ENCODE results near the gene FIG4.

DNA sequence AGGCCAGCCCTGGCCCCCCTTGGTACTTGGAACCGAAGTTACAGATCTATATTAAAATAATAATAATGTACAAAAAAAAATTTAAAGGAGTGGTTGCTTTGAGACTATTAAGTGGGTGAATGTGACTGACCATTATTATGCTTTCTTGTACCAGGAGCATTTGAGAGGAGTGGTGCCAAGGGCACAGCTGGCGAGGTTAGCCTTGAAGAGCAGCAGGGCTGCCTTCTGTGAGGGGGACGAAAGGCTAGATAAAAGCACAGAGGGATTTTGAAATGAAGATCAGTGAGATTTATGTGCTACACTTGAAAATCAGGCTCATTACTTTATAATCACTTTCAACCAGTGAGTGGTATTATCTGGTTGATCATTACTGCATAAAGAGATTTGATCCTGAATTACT is 48.6 kb downstream of the FIG4 start:
- TF ChIP-seq, protein P1, sequence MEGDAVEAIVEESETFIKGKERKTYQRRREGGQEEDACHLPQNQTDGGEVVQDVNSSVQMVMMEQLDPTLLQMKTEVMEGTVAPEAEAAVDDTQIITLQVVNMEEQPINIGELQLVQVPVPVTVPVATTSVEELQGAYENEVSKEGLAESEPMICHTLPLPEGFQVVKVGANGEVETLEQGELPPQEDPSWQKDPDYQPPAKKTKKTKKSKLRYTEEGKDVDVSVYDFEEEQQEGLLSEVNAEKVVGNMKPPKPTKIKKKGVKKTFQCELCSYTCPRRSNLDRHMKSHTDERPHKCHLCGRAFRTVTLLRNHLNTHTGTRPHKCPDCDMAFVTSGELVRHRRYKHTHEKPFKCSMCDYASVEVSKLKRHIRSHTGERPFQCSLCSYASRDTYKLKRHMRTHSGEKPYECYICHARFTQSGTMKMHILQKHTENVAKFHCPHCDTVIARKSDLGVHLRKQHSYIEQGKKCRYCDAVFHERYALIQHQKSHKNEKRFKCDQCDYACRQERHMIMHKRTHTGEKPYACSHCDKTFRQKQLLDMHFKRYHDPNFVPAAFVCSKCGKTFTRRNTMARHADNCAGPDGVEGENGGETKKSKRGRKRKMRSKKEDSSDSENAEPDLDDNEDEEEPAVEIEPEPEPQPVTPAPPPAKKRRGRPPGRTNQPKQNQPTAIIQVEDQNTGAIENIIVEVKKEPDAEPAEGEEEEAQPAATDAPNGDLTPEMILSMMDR (conservative IDR thresholded peaks at IDR 0.05; ENCODE audit: low read depth, low read length), result no peak
- TF ChIP-seq POLR2A (IDR thresholded peaks at IDR 0.05; ENCODE audit: low read depth, low read length) (no peak), FOS (IDR thresholded peaks at IDR 0.05; ENCODE audit: low read depth, low read length) (no peak), MAZ (IDR thresholded peaks at IDR 0.05; ENCODE audit: borderline replicate concordance, low read depth, low read length) (no peak), SMC3 (IDR thresholded peaks at IDR 0.05; ENCODE audit: low read depth, low read length) (no peak), MXI1 (IDR thresholded peaks at IDR 0.05; ENCODE audit: borderline replicate concordance, low read depth, low read length) (no peak)
- TF ChIP-seq, protein P2, sequence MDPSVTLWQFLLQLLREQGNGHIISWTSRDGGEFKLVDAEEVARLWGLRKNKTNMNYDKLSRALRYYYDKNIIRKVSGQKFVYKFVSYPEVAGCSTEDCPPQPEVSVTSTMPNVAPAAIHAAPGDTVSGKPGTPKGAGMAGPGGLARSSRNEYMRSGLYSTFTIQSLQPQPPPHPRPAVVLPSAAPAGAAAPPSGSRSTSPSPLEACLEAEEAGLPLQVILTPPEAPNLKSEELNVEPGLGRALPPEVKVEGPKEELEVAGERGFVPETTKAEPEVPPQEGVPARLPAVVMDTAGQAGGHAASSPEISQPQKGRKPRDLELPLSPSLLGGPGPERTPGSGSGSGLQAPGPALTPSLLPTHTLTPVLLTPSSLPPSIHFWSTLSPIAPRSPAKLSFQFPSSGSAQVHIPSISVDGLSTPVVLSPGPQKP (IDR thresholded peaks at IDR 0.05; ENCODE audit: borderline replicate concordance, low read depth, low read length), result no peak
- TF ChIP-seq, protein P3, sequence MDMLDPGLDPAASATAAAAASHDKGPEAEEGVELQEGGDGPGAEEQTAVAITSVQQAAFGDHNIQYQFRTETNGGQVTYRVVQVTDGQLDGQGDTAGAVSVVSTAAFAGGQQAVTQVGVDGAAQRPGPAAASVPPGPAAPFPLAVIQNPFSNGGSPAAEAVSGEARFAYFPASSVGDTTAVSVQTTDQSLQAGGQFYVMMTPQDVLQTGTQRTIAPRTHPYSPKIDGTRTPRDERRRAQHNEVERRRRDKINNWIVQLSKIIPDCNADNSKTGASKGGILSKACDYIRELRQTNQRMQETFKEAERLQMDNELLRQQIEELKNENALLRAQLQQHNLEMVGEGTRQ (IDR thresholded peaks at IDR 0.05; ENCODE audit: low read depth, low read length), result no peak
